Measurements from ENCODE around the gene KRTAP5-7.

DNA sequence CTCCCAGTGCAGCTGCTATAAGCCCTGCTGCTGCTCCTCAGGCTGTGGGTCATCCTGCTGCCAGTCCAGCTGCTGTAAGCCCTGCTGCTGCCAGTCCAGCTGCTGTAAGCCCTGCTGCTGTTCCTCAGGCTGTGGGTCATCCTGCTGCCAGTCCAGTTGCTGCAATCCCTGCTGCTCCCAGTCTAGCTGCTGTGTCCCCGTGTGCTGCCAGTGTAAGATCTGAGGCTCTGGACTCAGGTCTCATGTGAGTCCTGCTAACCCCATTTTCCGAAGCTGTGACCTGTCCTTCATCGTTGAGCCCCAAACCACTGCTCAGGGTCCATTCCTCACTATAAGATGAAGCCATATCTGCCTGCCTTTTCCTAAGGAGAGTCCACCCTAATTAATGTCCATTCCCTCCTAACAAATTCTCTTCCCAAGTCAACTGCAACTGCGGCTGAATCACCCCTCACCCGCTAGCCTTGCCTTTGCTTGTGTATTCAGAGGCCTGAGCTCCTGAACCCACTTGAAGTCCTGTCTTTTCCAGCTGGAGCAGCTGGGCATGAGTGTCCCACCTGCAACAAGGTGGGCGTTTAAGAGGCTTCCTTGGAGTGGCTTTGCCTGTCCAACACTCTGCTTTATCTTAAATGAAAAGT is 626 bp downstream of the KRTAP5-7 start:
- TF ChIP-seq, protein P1, sequence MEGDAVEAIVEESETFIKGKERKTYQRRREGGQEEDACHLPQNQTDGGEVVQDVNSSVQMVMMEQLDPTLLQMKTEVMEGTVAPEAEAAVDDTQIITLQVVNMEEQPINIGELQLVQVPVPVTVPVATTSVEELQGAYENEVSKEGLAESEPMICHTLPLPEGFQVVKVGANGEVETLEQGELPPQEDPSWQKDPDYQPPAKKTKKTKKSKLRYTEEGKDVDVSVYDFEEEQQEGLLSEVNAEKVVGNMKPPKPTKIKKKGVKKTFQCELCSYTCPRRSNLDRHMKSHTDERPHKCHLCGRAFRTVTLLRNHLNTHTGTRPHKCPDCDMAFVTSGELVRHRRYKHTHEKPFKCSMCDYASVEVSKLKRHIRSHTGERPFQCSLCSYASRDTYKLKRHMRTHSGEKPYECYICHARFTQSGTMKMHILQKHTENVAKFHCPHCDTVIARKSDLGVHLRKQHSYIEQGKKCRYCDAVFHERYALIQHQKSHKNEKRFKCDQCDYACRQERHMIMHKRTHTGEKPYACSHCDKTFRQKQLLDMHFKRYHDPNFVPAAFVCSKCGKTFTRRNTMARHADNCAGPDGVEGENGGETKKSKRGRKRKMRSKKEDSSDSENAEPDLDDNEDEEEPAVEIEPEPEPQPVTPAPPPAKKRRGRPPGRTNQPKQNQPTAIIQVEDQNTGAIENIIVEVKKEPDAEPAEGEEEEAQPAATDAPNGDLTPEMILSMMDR (conservative IDR thresholded peaks at IDR 0.05; ENCODE audit: low read depth, low read length) = no peak
- no peak for TF ChIP-seq EZH2 (IDR thresholded peaks at IDR 0.05; ENCODE audit: low read length, unreplicated experiment)
